ENCODE results near the gene KIAA1217. TPM values are rescaled to one million over a fixed set of nuclear protein-coding genes. Genes with fewer than 3 reads are reported as not detected.
A peak's percentile ranks its signal among the peaks of the same experiment; 100 is the strongest.
"Not testable (repeated sequence)": the region's sequence is repeated elsewhere in the genome, so short reads cannot be mapped to it uniquely, and the experiment has no call there.

The KIAA1217 gene
- polyA plus RNA-seq, 1 donor = 41.8 TPM

DNA sequence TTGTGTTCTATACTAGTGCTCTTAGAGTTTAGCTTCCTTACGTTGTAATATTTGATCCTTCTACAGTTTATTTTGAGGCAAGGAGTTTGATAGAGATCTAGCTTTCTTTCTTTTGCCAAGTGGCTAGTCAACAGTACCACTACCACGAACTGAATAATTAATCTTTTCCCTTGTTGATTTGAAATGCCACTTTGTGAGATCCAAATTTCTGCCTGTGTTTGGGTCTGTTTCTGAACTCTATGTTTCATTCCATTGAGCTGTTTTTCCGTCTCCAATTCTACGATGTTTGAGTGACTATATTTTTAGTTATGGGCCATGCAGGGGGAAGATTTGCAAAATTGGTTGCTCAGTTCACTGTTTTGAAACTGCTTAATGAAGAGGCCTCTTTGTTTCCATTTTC is 134.7 kb downstream of the KIAA1217 start:
- DNase-seq = no peak

DNA sequence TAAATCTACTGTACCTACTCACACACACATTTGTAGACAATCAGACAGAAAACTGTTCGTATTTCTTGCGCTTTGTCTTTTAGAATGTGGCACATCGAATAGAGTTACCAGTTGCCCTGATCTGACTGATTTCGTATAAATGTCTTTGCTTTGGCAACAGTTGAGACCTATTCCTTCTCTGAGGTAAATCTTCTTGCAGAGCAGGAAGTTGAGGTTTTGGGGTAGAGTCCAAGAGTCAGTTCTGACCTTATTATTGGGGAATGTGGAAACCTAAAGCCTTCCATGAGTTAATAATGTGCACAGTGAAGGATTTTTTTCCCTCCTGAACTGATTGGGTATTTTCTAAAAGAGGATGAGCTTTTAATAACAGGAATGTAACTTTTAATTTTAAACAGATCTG is 135.3 kb downstream of the KIAA1217 start:
- peak; percentile 39 for DNase-seq

DNA sequence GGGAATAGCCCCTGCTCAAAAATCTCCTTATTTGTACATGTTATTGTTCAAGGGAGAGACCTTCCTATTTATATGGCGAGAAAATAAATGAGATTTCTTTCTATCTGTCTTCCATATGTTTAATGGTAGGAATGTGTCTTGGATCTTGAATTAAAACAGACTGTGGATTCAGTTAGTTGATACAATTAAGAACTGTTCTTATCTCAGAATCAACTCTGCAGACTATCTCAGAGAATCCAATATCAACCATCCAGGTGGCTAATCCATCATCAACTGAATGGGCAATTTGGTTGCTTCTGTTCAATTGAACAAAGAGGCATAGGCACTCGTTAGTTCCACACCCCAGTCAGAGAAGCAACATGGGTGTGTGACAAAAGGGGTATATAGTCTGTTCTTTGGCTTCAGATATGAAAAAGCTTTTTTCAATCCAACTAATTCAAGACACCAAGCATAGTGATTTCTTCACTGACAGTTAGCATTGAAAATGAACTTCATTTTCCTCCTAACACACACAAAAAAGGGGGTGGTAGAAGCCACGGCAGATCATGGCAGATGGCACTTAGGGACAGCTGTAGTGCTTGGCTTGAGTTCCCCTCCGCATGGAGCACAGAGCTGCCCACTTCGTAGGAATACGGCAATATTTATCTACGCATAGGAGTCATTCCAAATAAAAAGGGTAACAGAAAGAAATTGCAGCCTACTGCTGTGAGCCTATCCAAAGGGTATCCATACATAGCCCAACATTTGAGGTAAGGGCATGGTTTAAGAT is 135.9 kb downstream of the KIAA1217 start:
- no peak for DNase-seq

DNA sequence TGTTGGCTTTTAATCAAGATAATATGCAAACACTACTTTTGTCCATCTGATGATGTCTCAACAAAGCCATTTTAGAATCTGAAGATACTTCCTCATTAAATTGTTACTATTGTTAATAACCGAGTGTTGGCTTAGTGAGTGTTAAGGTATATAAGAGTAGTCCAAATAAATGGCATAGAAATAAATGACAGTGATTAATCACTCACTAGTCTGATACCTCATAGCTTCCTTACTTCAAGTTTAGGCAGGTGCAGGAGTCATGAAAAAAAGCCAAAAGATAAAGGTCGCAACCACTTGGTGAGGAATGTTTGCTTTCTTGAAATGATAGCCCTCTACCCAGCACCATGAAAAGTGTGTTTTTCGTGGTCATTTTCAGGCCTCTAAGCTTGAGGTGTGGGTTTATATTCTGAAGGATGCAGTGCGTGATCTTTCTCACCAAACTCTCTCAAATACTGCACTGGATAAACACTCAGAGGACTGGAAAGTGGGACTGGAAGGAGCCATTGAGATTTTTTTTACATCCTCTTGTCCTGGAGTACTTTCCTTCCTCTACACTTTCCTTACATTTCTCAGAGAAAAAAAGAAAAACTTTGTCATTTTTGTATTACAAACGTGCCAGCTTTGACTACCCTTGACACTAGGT is 138.1 kb downstream of the KIAA1217 start:
- no peak for DNase-seq

DNA sequence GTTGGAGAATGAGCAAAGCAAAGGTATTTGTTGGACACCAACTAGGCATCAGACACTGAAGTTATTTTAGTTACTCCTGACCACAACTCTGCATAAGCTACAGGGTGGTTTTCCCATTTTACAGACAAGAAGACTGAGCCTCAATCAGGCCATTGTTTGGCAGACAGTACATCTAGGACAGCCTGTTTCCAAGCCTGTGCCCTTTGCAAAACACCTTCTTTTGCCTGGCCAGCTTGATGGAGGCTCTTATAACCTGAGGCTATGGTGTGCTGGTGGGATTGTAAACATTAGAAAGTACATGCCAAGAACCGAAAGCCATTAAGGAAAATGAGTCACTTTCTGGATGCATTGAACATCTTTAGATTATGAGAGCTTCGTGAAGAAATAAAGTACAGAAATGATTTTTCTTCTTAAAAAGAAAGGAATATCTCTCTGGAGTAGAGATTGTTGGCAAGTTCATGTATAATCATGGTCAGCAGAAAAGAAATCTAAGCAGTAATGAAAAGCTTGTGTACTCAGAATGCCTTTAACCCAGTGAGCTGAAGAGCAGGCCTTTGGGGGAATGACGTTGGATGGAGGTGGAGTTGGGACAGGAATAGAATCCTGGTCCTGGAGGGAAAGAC is 140.6 kb downstream of the KIAA1217 start:
- peak; percentile 67 for DNase-seq

DNA sequence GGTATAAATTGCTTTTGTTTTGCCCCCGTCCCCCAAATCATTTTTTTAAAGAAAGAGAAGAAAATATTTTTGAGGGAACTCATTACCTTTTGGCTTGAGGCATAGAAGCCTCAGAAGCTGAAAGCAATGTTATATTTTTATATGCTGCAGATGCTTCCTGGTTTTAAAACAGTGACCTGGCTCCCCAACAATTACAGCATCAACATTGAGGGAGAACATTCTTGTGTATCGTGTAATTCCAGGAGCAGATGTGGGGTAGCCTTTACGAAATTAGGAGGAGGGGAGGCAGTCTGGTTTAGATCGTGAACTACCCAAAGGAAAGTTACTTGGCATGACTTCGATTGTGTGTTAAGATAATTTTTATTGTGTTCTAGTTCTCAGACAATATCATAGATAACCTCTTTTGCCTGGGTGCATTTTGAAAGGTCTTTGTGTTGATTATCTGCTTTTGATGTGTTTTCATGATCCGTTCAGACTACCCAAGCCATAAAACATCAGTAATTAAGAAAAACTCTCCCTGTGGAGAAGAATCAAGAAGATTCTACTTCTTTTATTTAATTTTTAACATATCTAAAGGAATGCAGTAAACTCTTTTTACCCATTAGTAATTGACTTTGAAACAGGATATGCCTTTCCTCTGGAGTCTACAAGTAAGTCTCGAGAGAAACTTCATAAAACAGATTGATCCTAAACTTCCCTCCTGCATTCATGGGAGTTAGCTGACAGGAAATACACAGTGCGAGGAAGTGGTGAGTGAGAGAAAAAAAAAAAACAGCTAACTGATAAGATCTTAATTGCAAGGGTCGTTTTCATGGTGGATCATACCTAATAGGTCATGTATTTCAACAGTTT is 141.4 kb downstream of the KIAA1217 start:
- DNase-seq = no peak

DNA sequence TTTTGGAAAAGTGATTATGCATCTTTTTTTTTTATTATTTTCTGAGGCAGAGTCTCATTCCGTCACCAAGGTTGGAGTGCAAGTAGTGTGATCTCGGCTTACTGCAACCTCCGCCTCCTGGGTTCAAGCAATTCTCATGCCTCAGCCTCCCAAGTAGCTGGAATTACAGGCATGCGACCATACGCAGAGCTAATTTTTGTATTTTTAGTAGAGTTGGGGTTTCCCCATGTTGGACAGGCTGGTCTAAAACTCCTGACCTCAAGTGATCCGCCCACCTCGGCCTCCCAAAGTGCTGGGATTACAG is 141.9 kb downstream of the KIAA1217 start:
- DNase-seq = not testable (repeated sequence)

DNA sequence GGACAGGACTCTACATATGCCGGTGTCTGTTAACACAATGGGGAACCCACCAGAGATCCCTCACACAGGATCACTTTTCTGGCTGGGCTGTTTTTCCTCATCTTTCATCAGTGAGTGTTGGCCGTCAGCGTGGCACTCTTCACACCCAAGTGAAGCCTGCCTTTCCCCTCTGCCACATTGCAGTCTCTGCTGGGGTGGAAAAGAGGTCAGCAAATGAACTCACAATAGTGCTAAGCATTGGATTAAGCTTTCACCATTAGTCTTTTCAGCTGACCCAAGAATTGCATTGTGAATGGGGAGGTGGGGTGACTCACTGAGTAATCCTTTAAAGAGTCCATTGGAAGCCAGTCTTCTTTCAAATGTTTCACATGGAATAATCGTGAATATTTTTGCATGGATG is 143.0 kb downstream of the KIAA1217 start:
- no peak for DNase-seq

DNA sequence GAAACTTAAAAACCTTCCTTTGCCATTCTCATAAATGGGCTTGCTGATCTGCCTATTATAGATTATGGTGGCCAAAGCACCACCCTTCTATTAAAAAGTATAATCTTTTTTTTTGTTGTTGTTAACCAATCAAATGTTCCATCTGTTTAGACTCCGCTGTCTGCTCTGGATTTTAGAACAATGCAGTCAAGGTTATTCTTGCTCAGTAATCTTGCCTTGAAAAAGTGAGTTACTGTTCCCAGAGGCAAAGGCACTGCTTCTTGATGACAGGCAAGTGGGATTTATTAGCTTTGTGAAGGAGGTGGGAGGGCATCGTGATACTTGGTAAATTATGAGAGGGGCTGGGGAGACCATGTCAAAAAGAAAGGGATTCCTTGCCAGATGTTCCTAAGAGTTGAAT is 143.5 kb downstream of the KIAA1217 start:
- DNase-seq = no peak

DNA sequence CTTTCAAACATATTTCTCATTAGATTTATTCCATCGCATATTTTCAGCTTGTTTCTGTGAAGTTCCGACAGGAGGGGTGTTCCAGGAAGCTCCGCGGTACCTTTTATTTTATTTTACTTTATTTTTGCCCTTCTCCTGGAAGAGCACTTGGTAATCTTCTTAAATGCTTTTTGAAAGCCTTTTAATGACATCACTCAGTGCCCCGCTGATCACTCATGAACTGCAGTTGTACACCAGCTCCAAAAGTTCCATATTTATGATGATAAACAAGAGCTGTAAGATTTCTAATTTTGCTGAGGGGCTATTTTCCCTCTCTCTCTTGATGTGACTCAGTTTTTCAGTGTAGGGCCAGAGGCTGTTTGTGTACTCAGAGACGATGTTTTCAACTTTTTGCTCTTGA is 144.4 kb downstream of the KIAA1217 start:
- DNase-seq = no peak

DNA sequence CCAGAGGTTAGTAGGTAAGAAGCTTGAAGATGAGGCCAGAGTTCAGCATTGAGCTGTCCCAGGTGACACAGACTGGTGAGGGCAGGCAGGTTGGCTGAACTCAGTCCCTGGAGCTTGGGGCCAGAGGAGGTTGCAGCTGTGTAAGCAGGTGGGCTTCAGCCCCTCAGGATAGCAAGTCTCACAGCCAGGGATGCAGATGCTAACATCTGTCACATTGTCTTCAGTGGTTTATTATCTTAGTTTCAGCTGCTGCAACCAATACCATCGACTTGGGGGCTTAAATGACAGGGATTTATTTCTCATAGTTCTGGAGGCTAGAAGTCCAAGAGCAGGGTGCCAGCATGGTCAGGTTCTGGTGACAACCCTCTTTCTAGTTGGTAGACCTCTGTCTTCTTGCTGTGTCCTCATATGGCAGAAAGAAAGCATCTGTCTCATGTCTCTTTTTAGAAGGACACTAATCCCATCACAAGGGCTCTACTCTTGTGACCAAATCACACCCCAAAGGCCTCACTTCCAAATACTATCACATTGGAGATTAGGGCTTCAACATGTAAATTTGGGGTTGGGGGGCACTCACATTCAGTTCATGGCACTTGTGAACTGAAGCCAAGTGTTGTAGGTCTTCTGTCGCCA is 146.2 kb downstream of the KIAA1217 start:
- no peak for DNase-seq

DNA sequence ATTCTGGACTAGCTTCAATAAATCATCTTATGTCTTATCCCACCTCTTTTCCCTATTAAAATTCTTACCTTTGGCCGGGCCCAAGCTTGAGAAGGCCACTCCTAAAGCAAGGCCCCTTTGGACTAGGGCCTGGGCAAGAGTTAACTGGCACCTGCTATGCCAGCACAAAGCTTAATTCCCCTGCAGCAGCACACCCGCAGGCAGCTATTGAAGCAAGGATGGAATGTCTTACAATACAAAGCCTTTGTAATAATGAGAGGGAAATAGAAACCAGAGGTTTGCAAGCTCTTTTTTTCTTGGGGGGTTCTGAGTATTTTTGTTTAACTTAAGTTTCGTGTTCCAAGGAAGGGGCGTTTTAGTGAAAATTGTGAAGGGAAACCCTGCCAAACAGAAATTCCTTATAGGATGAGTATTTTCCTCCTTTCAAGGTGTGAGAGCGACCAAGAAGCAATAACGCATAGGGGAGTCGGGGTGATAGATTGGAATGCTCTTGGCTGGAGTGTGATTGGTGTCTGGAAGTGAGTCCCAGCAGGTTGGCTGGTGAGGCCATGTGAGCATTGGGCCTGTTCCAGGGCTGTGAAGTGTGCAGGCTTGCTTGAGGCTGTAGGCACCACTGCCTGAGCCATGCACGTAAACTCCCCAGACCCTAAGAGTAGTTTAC is 148.5 kb downstream of the KIAA1217 start:
- no peak for DNase-seq

DNA sequence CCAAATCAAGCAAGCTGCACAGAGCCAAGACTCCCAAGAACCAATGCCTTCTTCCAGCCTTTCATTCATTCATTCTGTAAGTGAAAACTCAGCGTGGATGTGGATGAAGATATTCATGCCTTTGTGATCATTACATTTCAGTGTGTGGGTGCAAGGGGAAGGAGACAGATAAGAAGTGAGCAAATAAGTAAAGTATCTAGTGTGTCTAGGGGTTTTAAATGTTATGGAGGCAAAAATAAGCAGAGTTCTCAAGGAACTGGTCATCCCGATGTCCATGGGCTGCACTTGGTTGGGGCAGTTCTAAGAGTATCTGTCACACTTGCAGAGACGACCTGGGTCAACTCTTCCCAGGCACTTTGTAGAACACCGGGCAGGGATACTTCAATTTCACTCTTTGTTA is 149.1 kb downstream of the KIAA1217 start:
- DNase-seq = no peak

DNA sequence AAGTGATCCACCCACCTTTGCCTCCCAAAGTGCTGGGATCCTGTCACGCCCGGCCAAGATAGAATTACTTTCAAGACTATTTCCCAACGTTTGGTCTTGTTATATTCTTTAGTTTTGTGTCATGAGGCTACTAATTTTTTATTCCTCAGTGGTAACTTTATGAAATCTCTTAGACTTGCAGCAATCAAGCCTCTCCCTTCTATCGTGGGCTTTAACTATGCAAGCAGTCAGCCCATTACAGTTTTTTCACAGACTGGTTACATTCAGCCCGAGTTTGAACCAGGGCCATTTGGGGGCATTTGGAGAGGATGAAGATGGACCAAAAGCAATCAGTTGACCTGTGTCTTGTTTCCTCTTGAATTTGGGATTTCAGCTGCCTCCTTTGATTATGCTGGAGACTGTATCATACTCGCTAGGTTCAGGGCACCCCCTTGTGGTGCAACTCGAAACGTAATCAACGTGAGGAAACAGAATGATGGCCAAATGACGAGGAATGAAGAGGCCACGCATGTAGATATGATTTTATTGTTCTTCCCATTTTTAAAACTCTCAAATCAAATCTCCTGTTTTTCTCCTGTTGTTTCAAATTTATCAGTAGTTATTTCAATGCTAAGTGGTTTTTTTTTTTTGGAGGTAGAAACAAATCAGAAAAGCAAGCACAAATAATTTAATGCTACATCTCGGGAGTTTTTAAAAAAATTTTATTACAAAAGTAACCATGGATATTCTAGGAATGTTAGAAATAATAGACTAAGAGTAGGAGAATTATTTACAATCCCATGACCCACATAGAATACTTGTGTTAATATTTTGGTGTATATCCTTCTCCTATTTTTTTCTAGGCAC is 151.6 kb downstream of the KIAA1217 start:
- peak; percentile 78 for DNase-seq

DNA sequence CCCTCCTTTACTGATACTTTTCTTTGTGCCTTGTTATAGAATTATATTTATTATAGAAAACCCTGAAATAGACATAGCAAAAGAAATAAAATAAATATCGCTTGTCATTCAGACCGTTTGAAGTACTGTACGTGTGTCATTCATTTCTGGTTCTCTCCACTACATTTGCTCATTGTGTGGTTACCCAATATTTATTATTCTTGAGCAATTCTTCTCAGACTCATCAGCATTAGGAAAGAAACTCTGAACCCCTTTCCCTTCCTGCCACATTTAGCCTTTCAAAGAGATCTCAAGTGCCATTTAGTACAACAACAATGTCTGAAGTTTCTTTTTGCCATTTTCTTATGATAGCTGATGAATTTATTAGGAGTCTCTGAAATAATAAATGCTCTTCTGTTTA is 154.1 kb downstream of the KIAA1217 start:
- DNase-seq = no peak

DNA sequence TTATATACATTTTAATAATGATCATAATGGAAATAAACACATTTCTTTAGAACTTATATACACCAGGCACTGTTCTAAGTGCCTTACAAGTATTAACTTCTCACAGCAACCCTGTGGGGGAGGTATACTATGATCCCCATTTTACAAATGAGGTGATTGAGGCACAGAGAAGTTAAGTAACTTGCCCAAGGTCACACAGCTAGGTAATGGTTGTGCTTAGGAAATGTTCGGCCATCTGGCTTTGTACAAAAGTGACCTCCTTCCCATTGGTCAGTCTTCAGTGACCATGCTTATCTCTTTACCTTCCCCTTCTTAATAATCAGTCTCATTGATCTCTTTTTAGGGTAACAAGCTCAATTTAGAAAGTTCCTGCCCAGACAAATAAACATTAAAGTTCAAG is 158.8 kb downstream of the KIAA1217 start:
- no peak for DNase-seq

DNA sequence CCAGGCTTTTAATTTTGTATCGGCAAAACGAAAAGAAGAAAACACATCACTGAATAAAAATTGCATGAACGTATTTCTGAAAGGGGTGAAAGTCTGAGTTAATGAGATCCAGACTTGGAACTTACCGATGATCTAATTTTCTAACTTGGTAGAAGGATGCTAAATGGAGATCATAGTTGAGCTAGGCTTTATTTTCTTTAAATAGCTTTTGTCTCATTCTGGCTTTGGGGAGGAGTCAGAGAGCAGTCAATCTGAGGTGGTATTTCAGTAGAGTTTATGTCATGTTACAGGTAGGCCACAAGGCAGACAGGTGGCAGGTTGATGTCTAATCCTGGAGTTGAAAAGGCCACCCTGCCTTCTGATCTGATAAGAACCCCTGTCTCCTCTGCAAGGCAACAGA is 161.9 kb downstream of the KIAA1217 start:
- no peak for DNase-seq

DNA sequence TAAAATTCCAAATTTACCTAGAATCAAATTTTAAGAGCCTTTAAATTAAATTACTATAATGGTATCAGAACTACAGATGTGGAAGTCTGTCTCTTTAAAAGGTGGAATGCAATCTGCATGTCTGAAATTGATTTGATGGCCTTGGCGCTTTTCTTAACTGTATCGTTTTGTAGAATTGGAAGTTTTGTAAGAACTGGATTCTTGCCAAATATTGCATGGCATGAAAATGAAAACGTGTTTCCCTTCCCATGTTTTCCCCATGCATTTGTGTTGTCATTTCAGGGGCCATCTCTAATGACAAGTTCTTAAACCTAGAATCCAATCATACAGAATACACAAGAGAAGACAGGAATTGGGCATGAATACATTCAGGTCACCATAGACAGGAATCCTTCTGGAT is 162.5 kb downstream of the KIAA1217 start:
- DNase-seq = no peak

DNA sequence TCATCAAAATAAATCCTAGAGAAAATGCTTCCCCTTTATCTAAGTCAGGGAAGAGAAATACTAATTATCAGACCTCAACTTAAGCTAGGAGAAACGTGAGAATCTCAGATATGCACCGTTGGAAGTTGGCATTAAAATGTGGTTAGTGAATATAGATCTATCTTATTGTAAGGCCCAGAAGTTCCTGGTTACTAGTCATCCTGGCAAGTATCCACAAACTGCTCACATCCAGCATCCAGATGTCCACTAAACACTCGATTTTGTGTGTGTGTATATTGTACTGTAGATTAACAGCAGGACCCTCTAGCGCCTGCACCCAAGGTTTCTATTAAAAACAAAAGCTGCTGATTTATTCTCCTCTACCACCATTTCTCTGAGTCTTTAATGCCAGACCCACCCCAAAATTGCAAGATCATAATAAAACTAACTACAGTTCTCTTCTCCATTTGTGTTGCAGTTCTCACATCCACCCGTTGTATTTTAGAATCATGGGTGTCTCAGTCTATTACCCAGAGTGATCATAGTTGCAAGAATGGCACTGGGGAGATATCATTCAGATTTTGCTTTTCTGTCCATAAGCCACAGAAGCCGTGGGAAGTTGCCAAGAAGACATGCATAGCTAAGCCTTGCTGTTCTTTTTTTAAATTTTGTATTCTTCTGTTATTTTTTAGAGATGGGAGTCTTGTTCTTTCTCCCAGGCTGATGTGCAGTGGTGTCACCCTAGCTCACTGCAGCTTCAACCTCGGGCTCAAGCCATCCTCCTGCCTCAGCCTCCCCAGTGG is 165.4 kb downstream of the KIAA1217 start:
- DNase-seq = peak; percentile 52

DNA sequence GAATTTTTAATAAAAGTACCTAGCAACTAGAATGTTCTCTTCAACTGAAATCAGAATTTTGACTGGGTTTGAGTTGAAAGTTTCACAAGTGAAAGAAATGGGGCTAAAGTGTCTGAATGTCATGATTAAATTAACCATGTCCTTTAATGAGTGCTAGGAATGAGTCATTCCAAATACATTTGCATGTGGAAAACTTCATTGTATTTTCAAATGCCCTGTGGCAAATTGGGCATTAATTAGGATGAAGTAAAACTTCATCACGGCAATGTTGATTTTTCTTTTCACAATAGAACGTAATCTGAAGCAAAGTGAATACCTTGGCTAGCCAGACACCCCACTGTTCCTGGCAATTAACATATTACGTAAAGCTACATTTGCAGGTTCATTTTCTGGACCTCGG is 166.6 kb downstream of the KIAA1217 start:
- no peak for DNase-seq

Data from hindlimb muscle (tissue), 1 donor.